Smooth muscle cell of the pulmonary artery (primary cell): ENCODE data around the gene CGRRF1. TPM values are rescaled to one million over a fixed set of nuclear protein-coding genes. Genes with fewer than 3 reads are reported as not detected.

Experiments used
- total RNA-seq: library from RNA; depleted of rRNA; stranded (reverse); fragments of >200 nt; gene quantifications from 2 replicates; pipeline ENCODE4 v1.2.3, GENCODE V29; 2014

CGRRF1 gene
- 7.7 and 8.8 TPM in 2 replicates for total RNA-seq

DNA sequence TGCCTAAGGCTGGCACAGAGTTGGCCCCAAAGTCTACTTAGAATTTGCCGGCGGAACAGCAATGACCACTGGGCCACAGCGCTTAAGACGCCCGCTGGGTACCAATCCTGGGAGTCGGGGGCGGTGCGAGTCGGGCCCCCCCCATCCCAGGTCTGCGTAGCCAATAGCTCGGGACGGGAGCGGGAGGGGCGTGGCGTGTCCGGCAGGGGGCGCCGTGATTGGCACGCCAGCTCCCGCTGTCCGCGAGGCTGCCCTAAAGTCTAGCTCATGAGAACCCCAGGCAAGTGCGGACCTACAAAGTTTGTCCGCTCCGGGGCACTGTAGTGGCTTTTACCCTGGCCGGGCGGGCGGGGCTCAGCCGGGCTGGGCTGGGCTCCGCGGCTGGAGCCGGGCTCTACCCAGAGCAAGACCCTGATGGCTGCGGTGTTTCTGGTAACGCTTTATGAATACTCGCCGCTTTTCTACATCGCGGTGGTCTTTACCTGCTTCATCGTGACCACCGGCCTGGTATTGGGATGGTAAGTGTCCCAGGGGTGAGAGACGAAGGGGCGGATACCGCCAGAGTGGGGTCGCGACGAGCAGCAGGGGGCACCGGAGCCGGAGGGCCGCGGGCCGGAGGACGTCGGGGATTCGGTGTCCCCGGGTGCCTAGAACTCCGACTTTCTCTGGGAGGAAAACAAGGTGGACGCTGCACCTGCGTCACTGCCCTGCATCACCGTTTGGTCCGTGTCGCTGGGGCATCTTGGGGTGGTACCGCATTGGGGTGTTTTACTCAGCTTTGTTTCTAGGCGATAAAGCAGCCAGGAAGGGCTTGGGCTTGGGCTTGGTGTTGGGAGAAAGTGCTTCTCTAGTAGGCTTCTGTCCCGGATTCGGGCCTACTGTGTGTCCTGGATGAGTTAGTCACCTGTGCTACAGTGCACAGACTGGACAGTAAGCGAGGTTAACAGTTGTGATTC, at the start of gene CGRRF1:
TSS of gene CGRRF1 (plus strand) at position 361 of the 956 bp plus-strand sequence. CDS start at position 415, 54 bp downstream.

GRCh38 chr14:54488646-54489317, 20.9 kb upstream of the CGRRF1 start, which contains the start of gene GMFB:
Gene GMFB (minus strand): TSS chr14:54488980. CDS start chr14:54488927, 53 bp downstream.

GRCh38 chr14:54566410-54567223, 56.9 kb downstream of the CGRRF1 start, which contains the start of gene SAMD4A:
Gene SAMD4A (plus strand): TSS chr14:54567128. CDS start chr14:54567917, 789 bp downstream.

Other genes with a start within 250 kb of the CGRRF1 start
- 4.4 and 17.6 TPM in 2 replicates for gene CDKN3, start 112.9 kb upstream of the CGRRF1 start, total RNA-seq
- 192 and 221 TPM in 2 replicates for gene CNIH1, start 68.5 kb upstream of the CGRRF1 start, total RNA-seq
- 56.2 and 92.0 TPM in 2 replicates for gene GMFB, start 20.9 kb upstream of the CGRRF1 start, total RNA-seq
- gene SAMD4A, start 57.2 kb downstream of the CGRRF1 start, total RNA-seq = 29.7 and 30.0 TPM in 2 replicates